HG02970 (cell line): ENCODE data around the gene ERVW-1.
"Not testable (repeated sequence)": the region's sequence is repeated elsewhere in the genome, so short reads cannot be mapped to it uniquely, and the experiment has no call there.

Source experiments
- ATAC-seq: cut with Tn5 transposase; IDR thresholded peaks from one replicate; pipeline ENCODE4 v1.9.1; 2021; ENCODE audit warnings: mild to moderate bottlenecking, moderate library complexity, moderate number of reproducible peaks; ENCODE audit not compliant: unreplicated experiment, low FRiP score

Gene ERVW-1

DNA sequence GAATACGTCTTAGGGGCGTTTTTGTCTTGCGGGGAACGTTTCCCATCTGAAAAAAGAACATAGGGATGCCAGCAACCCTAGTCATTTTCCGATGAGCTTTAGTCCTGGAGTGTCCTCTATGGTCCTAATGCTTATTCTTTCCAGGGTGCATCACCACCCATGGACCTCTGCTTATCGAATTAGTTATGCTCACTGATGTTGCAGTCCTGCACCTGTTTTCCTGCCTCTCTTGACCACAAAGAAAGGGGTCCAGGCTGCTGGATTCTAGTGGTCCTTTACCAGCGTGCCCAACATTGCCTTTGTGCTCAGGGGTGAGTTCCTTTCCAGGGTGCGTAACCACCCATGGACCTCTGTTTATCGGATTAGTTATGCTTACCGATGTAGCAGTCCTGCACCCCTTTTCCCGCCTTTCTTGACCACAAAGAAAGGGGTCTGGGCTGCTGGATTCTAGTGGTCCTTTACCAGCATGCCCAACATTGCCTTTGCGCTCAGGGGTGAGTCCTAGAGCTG, 2.4 kb downstream of the ERVW-1 start:
- ATAC-seq: not testable (repeated sequence)

- not testable (repeated sequence) for ATAC-seq
These were observed 3.8 kb downstream of the ERVW-1 start for GRCh38 chr7:92473989-92474388.

DNA sequence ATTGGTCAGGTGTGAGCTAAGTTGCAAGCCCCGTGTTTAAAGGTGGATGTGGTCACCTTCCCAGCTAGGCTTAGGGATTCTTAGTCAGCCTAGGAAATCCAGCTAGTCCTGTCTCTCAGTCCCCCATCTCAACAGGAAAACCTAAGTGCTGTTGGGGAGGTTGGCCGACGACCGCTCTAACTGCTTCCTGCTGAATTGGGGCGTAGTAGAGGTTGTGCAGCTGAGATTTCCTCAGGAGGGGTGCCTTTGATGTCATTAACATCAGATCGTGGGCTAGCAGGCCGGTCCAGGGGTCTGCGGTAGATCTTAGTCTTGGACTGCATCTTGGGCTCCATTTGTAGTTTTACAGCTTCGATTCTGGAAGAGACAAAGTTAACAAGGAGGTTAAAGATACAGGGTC, 9.2 kb downstream of the ERVW-1 start:
- ATAC-seq: not testable (repeated sequence)

DNA sequence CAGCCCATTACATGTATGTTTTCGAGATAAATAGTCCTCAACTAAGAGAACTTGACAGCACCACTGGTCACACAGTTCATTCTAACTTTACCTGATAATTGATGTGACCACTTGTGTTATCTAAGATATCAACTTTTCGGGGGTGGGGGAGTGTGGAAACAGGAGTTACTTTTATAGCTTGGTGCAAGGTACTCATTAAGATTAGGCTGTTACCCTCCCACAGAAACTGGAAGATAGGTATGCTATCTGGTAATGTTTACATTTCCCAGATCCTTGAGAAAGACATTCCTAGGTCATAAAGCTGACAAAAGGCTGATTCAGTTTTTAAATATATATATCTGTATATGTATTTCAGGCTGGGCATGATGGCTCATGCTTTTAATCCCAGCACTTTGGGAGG, 11.1 kb downstream of the ERVW-1 start:
- ATAC-seq: no peak

- no peak for ATAC-seq
These were observed 13.2 kb downstream of the ERVW-1 start for GRCh38 chr7:92464515-92464914.

DNA sequence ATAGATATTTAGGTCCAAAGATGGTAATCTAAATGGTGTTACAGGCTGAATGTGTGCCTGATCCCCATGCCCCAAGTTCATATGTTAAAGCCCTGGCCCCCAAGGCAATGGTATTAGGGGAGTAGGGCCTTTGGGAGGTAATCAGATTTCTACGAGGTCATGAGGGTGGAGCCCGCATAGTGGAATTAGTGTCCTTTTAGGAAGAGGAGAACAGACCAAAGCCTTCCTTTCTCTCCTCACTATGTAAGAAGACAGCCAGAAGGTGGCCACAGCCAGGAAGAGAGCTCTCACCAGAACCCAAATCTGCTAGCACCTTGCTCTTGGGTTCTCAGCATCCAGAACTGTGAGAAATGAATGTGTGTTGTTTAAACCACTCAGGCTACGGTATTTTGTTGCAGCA, 15.2 kb downstream of the ERVW-1 start:
- no peak for ATAC-seq

DNA sequence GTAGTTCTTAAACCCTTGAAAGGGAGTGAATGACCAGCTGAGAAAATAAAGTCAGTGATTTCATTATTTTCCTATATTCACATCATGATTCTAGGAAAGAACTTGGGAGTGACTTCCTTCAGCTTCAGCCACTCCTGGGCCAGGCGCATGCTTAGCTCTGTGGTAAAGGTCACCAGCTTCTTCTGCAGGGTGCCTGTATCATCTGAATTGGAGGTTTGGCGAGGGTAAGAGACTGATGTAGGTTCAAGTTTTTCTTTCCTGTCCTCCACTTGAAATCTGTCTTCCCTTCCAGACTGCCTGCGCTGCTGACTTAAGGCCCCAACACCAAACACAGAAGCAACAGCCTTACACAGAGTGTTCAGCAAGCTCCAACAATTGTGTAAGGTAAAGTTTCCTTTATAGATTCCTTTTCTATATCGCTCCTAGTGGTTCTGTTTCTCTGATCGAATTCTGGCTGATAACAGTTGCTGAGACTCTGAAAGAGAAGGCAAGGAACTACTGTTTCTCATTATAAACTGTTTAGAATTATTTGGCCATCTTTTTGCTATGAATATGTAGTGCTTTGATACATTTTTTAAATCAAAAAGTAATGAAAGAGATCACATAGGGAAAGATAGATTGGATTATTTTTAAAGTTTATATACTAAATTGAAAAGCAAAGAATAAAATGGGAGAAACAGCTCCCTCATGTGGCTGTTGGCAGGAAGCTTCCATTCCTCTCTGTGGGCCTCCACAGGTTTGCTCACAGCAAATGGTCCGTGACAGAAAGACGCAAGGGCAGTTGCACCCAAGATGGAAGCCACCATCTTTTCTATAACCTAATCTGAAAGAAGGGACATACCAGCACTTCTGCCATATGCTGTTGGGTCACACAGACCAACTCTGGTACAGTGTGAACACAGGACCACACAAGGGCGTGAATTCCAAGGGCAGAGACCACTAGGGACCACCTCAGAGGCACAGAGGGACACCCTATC, 16.4 kb downstream of the ERVW-1 start:
- no peak for ATAC-seq

DNA sequence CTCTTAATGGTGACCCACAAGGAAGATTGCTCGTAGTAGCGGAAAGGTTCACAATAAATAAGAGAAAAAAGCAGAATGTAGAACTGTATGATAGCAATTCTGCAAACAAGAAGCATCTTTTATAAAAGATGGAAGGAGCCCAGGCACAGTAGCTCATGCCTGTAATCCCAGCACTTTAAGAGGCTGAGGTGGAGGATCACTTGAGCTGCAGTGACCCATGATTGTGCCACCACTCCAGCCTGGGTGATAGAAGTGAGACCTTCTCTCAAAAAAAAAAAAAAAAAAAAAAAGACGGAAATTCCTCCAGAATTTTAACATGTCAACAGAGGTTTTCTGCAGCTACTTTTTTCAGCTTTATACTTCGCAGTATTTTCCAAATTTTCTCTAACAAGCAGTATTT, 17.2 kb downstream of the ERVW-1 start:
- ATAC-seq: no peak

- no peak for ATAC-seq
These were observed 17.6 kb downstream of the ERVW-1 start for GRCh38 chr7:92460109-92460508.

DNA sequence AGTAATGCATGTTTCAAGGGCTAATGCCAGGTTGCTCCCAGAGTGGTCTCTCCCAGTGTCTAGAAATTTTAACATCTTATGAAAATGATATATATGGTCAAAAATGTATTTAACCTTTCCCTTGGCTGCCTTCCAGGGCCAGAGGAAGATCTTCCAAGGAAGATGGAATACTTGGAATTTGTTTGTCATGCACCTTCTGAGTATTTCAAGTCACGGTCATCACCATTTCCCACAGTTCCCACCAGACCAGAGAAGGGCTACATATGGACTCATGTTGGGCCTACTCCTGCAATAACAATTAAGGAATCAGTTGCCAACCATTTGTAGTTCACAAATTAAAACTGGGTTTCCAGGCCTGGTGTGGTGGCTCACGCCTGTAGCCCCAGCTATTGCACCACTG, 21.5 kb downstream of the ERVW-1 start:
- no peak for ATAC-seq

DNA sequence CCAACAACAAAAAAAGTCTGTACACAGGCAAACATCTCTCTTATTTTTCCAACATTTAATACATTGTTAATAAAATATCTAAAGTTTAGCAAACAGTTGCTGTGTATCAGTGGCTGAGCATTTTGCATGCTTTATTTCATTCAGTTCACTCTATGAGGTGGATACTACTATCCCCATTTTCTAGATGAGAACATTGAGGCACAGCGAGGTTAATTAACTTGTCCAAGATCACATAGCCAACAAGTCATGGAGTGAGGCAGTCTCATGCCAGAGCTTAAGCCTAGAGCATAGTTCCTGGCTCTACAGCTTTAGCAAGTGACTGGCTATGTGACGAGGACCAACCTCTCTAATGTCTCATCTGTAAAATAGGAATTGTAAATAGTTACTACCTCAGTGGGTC, 26.1 kb downstream of the ERVW-1 start:
- ATAC-seq: no peak

- peak; percentile 32 for ATAC-seq
These were observed 29.5 kb downstream of the ERVW-1 start for GRCh38 chr7:92448205-92448747.

DNA sequence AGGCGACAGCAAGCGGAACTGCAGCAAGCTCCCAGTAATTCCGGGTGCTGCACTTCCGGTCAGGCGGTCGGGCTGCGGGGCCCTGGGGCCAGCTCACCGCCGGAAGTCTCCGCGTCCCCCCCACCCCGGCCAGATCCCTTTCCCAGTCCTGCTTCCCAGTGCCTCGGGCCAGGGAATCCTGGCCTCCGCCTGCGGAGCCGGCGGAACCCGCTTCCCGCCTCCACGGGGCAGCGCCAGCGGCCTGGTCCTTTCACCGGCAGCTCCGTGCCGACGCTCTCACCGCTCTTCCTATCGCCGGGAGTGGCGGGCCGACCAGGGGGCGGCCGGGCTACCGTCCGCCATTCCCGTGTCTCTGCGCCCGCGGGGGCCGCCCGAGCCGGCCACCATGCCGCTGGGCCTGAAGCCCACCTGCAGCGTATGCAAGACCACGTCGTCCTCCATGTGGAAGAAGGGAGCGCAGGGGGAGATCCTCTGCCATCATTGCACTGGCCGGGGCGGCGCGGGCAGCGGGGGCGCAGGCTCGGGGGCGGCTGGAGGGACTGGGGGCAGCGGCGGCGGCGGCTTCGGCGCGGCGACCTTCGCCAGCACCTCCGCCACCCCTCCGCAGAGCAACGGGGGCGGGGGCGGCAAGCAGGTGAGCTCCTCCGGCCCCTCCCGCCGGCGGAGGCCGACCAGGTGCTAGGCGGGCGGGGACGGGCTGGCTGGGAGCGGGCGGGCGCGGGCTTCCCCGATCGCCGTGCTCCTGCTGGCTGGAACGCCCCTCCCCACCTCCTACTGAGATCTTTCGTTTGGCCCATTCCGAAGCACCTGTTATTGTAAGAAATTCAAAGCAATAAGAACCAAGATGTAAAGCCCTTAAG, 30.2 kb downstream of the ERVW-1 start, which contains the start of gene GATAD1:
TSS of gene GATAD1 (plus strand) at position 138 of the 860 bp plus-strand sequence. CDS start at position 386, 248 bp downstream.
- peak; percentile 82 for ATAC-seq

- ATAC-seq: no peak
These were observed 30.8 kb downstream of the ERVW-1 start for GRCh38 chr7:92446869-92447344.

DNA sequence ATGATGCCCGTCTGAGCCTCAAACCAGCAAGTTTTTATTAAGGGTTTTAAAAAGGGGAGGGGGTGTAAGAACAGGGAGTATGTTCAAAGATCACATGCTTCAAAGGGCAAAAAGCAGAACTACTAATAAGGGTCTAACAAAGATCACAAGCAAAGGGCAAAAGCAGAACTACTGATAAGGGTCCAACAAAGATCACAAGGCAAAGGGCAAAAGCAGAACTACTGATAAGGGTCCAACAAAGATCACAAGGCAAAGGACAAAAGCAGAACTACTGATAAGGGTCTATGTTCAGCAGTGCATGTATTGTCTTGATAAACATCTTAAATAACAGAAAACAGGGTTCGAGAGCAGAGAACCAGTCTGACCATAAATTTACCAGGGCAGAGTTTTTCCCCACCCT, 35.0 kb downstream of the ERVW-1 start:
- not testable (repeated sequence) for ATAC-seq

DNA sequence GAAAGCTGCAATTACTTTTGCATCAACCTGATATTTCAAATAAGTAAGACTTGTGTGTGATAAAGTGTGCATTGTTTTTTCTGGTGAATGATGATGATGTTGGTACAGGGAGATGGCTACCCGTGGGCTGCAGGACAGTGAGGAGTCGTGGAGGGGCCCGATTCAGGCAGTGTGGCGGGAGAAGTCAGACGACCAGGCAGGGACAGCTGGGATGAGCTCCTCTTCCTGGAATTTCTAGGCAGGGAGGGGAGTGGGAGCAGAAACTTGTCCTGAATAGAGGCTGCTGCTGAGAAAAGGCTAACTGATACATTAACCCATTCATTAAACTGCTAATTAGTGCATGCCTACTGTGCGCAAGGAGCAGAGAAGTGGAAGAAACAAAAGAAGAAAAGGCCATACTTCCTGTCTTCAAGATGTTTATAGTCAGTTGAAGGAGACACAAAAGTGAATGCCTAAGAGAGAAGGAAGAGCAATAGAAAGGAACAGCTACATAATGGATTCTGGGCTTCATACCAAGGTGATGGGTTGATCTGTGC, 39.7 kb downstream of the ERVW-1 start:
- no peak for ATAC-seq

- no peak for ATAC-seq
These were observed 40.9 kb downstream of the ERVW-1 start for GRCh38 chr7:92436612-92437445.

DNA sequence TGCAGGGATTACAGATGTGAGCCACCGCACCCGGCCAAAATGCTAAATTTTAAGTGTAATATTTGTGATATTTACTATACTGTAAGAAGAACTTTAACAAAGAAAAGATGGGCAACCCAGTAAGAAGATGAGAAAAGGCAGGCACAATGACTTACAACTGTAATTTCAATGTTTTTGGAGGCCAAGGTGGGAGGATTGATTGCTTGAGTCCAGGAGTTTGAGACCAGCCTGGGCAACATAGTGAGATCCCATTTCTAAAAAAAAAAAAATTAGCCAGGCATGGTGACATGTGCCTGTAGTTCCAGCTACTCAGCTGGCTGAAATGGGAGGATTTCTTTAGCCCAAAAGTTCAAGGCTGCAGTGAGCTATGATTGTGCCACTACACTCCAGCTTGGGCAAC, 42.2 kb downstream of the ERVW-1 start:
- ATAC-seq: no peak

DNA sequence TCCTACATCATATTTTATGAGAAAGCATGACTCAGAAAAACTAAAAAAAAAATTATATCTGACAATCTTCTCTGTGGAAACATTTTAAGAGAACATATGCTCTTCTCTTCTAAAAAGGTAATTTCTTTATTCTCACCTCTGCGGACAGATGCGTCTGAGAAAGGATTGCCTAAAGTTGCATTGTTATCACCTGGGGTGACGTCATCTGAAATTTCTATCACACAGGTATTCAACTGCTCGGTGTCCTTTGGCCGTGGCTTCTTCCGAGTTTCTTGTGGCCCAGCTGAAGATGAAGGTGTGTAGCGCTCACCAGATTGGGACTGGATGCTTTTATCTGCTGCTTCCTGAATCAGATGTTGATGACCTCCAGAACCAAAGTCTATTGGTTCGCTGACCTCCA, 44.7 kb downstream of the ERVW-1 start:
- ATAC-seq: no peak
